HL-60 (cell line): ENCODE measurements around the gene SLC2A9.

Source experiments
- CTCF ChIP-seq: IDR thresholded peaks from one replicate; pipeline ENCODE4 v1.5.1; 2011; ENCODE audit warnings: low read length, control low read depth, inconsistent platforms; ENCODE audit not compliant: insufficient read depth
- GABPA ChIP-seq: IDR thresholded peaks from 2 replicates; pipeline ENCODE4 v1.6.1; 2012; ENCODE audit warnings: low read depth
- POLR2AphosphoS5 ChIP-seq: IDR thresholded peaks from 2 replicates; pipeline ENCODE4 v1.6.1; 2012; ENCODE audit warnings: low read depth
- REST ChIP-seq: IDR thresholded peaks from 2 replicates; pipeline ENCODE4 v1.6.1; 2012; ENCODE audit warnings: low read depth; ENCODE audit not compliant: insufficient replicate concordance

GRCh38 chr4:9932771-9933170 lies 88.5 kb downstream of the SLC2A9 start:
- TF ChIP-seq CTCF (no peak), POLR2AphosphoS5 (no peak), REST (no peak), GABPA (no peak)
